H9 (cell line): ENCODE results near the gene OR10A6. TPM values are rescaled to one million over a fixed set of nuclear protein-coding genes. Genes with fewer than 3 reads are reported as not detected.

Experiments
- DNase-seq: peaks from one replicate; pipeline ENCODE4 v3.0.0-alpha.2; 2017
- H2AFZ ChIP-seq: one replicate; pipeline ENCODE4 v1.6.1; 2013; ENCODE audit warnings: mild to moderate bottlenecking, low read length, control low read depth, moderate library complexity
- H2AK5ac ChIP-seq: 2 replicates; pipeline ENCODE4 v1.6.1; 2013; ENCODE audit warnings: low read length, control low read depth, mixed read lengths; ENCODE audit not compliant: insufficient read length
- H2BK120ac ChIP-seq: one replicate; pipeline ENCODE4 v1.6.1; 2013; ENCODE audit warnings: low read depth, mild to moderate bottlenecking, low read length, control low read depth, inconsistent platforms; ENCODE audit not compliant: poor library complexity, severe bottlenecking
- H2BK12ac ChIP-seq: 2 replicates; pipeline ENCODE4 v1.6.1; 2013; ENCODE audit warnings: low read length, control low read depth, mixed read lengths, low read depth; ENCODE audit not compliant: insufficient read length
- H2BK15ac ChIP-seq: 2 replicates; pipeline ENCODE4 v1.6.1; 2013; ENCODE audit warnings: low read depth, low read length, control low read depth
- H2BK20ac ChIP-seq: one replicate; pipeline ENCODE4 v1.6.1; 2013; ENCODE audit warnings: low read depth, mild to moderate bottlenecking, low read length, control low read depth, inconsistent platforms; ENCODE audit not compliant: poor library complexity, severe bottlenecking
- H2BK5ac ChIP-seq: 2 replicates; pipeline ENCODE4 v1.6.1; 2013; ENCODE audit warnings: low read length, control low read depth, mixed read lengths; ENCODE audit not compliant: insufficient read length
- H3K14ac ChIP-seq: 2 replicates; pipeline ENCODE4 v1.6.1; 2013; ENCODE audit warnings: low read length, control low read depth; ENCODE audit not compliant: insufficient read depth
- H3K18ac ChIP-seq: 2 replicates; pipeline ENCODE4 v1.6.1; 2013; ENCODE audit warnings: low read depth, mild to moderate bottlenecking, mixed read lengths, low read length, control low read depth; ENCODE audit not compliant: insufficient read length
- H3K23ac ChIP-seq: 2 replicates; pipeline ENCODE4 v1.6.1; 2013; ENCODE audit warnings: low read length, control low read depth, mixed read lengths, low read depth; ENCODE audit not compliant: insufficient read length
- H3K23me2 ChIP-seq: 2 replicates; pipeline ENCODE4 v1.6.1; 2013; ENCODE audit warnings: low read depth, mild to moderate bottlenecking, mixed read lengths, low read length, control low read depth; ENCODE audit not compliant: insufficient read length, poor library complexity, severe bottlenecking
- H3K27ac ChIP-seq: 2 replicates; pipeline ENCODE4 v1.5.1; 2013; ENCODE audit warnings: low read length, control low read depth, mixed read lengths, low read depth; ENCODE audit not compliant: insufficient read length
- H3K27me3 ChIP-seq: 2 replicates; pipeline ENCODE4 v1.6.1; 2013; ENCODE audit warnings: low read length, control low read depth, inconsistent platforms; ENCODE audit not compliant: insufficient read depth
- H3K4ac ChIP-seq: 2 replicates; pipeline ENCODE4 v1.6.1; 2013; ENCODE audit warnings: low read depth, mild to moderate bottlenecking, control low read depth, inconsistent platforms, low read length, moderate library complexity
- H3K4me1 ChIP-seq: 2 replicates; pipeline ENCODE4 v1.6.1; 2013; ENCODE audit warnings: low read length, control low read depth, inconsistent platforms; ENCODE audit not compliant: insufficient read depth
- H3K4me2 ChIP-seq: 2 replicates; pipeline ENCODE4 v1.6.1; 2013; ENCODE audit warnings: low read length, control low read depth, mixed read lengths; ENCODE audit not compliant: insufficient read length, insufficient read depth
- H3K56ac ChIP-seq: 2 replicates; pipeline ENCODE4 v1.6.1; 2013; ENCODE audit warnings: low read depth, mild to moderate bottlenecking, mixed read lengths, low read length, control low read depth; ENCODE audit not compliant: insufficient read length
- H3K79me1 ChIP-seq: 2 replicates; pipeline ENCODE4 v1.6.1; 2013; ENCODE audit warnings: low read depth, mild to moderate bottlenecking, moderate library complexity, low read length, control low read depth, inconsistent platforms; ENCODE audit not compliant: insufficient read depth, poor library complexity, severe bottlenecking
- H3K79me2 ChIP-seq: 2 replicates; pipeline ENCODE4 v1.6.1; 2013; ENCODE audit warnings: low read length, control low read depth, inconsistent platforms; ENCODE audit not compliant: insufficient read depth
- H3K9ac ChIP-seq: 2 replicates; pipeline ENCODE4 v1.6.1; 2013; ENCODE audit warnings: low read length, control low read depth, mixed read lengths; ENCODE audit not compliant: insufficient read length; ENCODE audit errors: extremely low read depth
- H3K9me3 ChIP-seq: one replicate; pipeline ENCODE4 v1.6.1; 2013; ENCODE audit warnings: low read depth, low read length, inconsistent platforms; ENCODE audit not compliant: control insufficient read depth
- H3T11ph ChIP-seq: one replicate; pipeline ENCODE4 v1.6.1; 2013; ENCODE audit warnings: mild to moderate bottlenecking, low read length, control low read depth, inconsistent platforms
- H4K20me1 ChIP-seq: one replicate; pipeline ENCODE4 v1.6.1; 2013; ENCODE audit not compliant: control insufficient read depth, insufficient read length, insufficient read depth
- H4K5ac ChIP-seq: 2 replicates; pipeline ENCODE4 v1.6.1; 2013; ENCODE audit warnings: low read depth, mild to moderate bottlenecking, mixed read lengths, low read length, control low read depth; ENCODE audit not compliant: insufficient read length
- H4K8ac ChIP-seq: replicated peaks from 2 replicates; pipeline ENCODE4 v1.6.1; 2013; ENCODE audit warnings: low read length, control low read depth, mixed read lengths, low read depth; ENCODE audit not compliant: insufficient read length
- H4K91ac ChIP-seq: 2 replicates; pipeline ENCODE4 v1.6.1; 2013; ENCODE audit warnings: low read depth, mild to moderate bottlenecking, moderate library complexity, mixed read lengths, low read length, control low read depth; ENCODE audit not compliant: insufficient read length
- H3K27ac Mint-ChIP-seq, 3 experiments: 2 replicates in 2 of 3; 3 replicates in 1 of 3; pipeline ENCODE4 v1.8.0; 2020 to 2021; ENCODE audit warnings: mixed read lengths in 3 of 3, mild to moderate bottlenecking in 1 of 3, moderate library complexity in 1 of 3
- H3K27me3 Mint-ChIP-seq: 2 replicates; pipeline ENCODE4 v1.8.0; 2021; ENCODE audit warnings: low read depth, mild to moderate bottlenecking, moderate library complexity, mixed read lengths
- H3K36me3 Mint-ChIP-seq, 3 experiments: 2 replicates in 2 of 3; 3 replicates in 1 of 3; pipeline ENCODE4 v1.8.0; 2020 to 2021; ENCODE audit warnings: low read depth in 3 of 3, mixed read lengths in 3 of 3; ENCODE audit not compliant: insufficient read depth in 1 of 3
- H3K4me1 Mint-ChIP-seq, 2 experiments: 2 replicates each; pipeline ENCODE4 v1.8.0; 2020; ENCODE audit warnings: mixed read lengths in 2 of 2
- H3K4me3 Mint-ChIP-seq, 2 experiments: 2 replicates in 1 of 2; 3 replicates in 1 of 2; pipeline ENCODE4 v1.8.0; 2020 to 2021; ENCODE audit warnings: mild to moderate bottlenecking in 2 of 2, mixed read lengths in 2 of 2, moderate library complexity in 1 of 2
- H3K9me3 Mint-ChIP-seq, 2 experiments: 2 replicates in 1 of 2; 3 replicates in 1 of 2; pipeline ENCODE4 v1.8.0; 2020; ENCODE audit warnings: mild to moderate bottlenecking in 2 of 2, mixed read lengths in 2 of 2, moderate library complexity in 1 of 2
- CTCF ChIP-seq: fragments of 200-600 bp; sonication (generic); conservative IDR thresholded peaks from 3 replicates; pipeline ENCODE4 v1.8.0; 2021; ENCODE audit warnings: antibody characterized with exemption, mild to moderate bottlenecking
- whole genome bisulfite sequencing: extraction: QIAGEN DNeasy Blood & Tissue Kit; methylation state at CpG from one replicate; pipeline ENCODE4 v1.1.7; 2013; ENCODE audit warnings: missing lambda C conversion rate, low lambda C conversion rate, mixed read lengths; ENCODE audit not compliant: insufficient read length; ENCODE audit errors: extremely low coverage; 5-methylcytosine and 5-hydroxymethylcytosine counted together
- long read RNA-seq: library from polyadenylated mRNA; unstranded; transcript quantifications from one replicate; pipeline ENCODE4 v2.0.0, GENCODE V29; 2020
- total RNA-seq: library from RNA; stranded (reverse); gene quantifications from 2 replicates; pipeline ENCODE4 v1.2.1, GENCODE V29; 2021

OR10A6 gene
- not detected in 2 replicates for total RNA-seq
- long read RNA-seq: 0 reads

- no peak for TF ChIP-seq CTCF
- no peak within 1 kb of the TSS for H3K18ac ChIP-seq
Measured at GRCh38 chr11:7931168-7931567, at the start of gene OR10A6. TSS of gene OR10A6 (minus strand) at chr11:7931268. CDS start at chr11:7928662, 2,606 bp downstream.

More at GRCh38 chr11:7931168-7931567, at the start of gene OR10A6:
- Histone ChIP-seq H4K8ac (no peak within 1 kb of the TSS), H3K14ac (no peak within 1 kb of the TSS), H4K91ac (no peak within 1 kb of the TSS), H2BK15ac (no peak within 1 kb of the TSS), H2BK120ac (no peak within 1 kb of the TSS), H2AFZ (no peak within 1 kb of the TSS), H4K5ac (no peak within 1 kb of the TSS), H3K56ac (no peak within 1 kb of the TSS), H3K23ac (no peak within 1 kb of the TSS), H2BK20ac (no peak within 1 kb of the TSS), H3K27ac (no peak within 1 kb of the TSS), H3K4ac (no peak within 1 kb of the TSS), H3K4me2 (no peak within 1 kb of the TSS), H3K4me1 (no peaks in the 10 kb centered on the region), H3K9ac (no peak within 1 kb of the TSS), H3K79me1 (no peaks in the 10 kb centered on the region), H3K9me3 (no peaks in the 10 kb centered on the region), H2BK12ac (no peak within 1 kb of the TSS), H3K27me3 (no peaks in the 10 kb centered on the region), H2BK5ac (no peak within 1 kb of the TSS), H3K23me2 (no peaks in the 10 kb centered on the region), H3T11ph (no peak within 1 kb of the TSS), H2AK5ac (no peak within 1 kb of the TSS), H4K20me1 (no peaks in the 10 kb centered on the region), H3K79me2 (no peaks in the 10 kb centered on the region)
- no CpG with 5 or more reads among the region's 4 CpGs for WGBS
- Mint-ChIP-seq H3K4me3 (no peak within 1 kb of the TSS), H3K9me3 (peaks cover under 1 to 4% of the 10 kb centered on the region in 2 experiments; a peak in 2 of 5 replicates), H3K27me3 (no peaks in the 10 kb centered on the region; the same call in 1 of the 2 replicates), H3K27ac (no peak within 1 kb of the TSS), H3K4me1 (no peaks in the 10 kb centered on the region), H3K36me3 (peaks cover 0 to 2% (median 0%) of the 10 kb centered on the region in 3 experiments; a peak in 2 of 7 replicates)
- no peak for DNase-seq
